Gastroesophageal sphincter (tissue), 3 donors: Measurements from ENCODE around the gene MAN1A1.
"Not testable (repeated sequence)": the region's sequence is repeated elsewhere in the genome, so short reads cannot be mapped to it uniquely, and the experiment has no call there.

Experiments
- EP300 ChIP-seq: sonication (generic); formaldehyde crosslinking; IDR thresholded peaks from one replicate; pipeline ENCODE4 v1.6.1; 2017; ENCODE audit warnings: antibody characterized with exemption, mild to moderate bottlenecking
- POLR2A ChIP-seq, 2 donors: fragments of 450-650 bp; IDR thresholded peaks; one replicate each; pipeline ENCODE4 v1.6.1; 2017; ENCODE audit warnings: antibody characterized with exemption in 2 of 2, mild to moderate bottlenecking in 2 of 2, moderate library complexity in 1 of 2
- POLR2AphosphoS5 ChIP-seq: sonication (generic); formaldehyde crosslinking; IDR thresholded peaks from one replicate; pipeline ENCODE4 v1.6.1; 2017; ENCODE audit warnings: antibody characterized with exemption
- TF ChIP-seq, protein P1 (sequence below), 4 experiments: fragments of 200-600 bp in 2 of 4; fragments of 450-650 bp in 2 of 4; sonication (generic) in 1 of 4; IDR thresholded peaks; one replicate each; pipeline ENCODE4 v1.5.1; 2017 to 2019; ENCODE audit warnings: antibody characterized with exemption in 4 of 4, mild to moderate bottlenecking in 2 of 4, moderate library complexity in 2 of 4

DNA sequence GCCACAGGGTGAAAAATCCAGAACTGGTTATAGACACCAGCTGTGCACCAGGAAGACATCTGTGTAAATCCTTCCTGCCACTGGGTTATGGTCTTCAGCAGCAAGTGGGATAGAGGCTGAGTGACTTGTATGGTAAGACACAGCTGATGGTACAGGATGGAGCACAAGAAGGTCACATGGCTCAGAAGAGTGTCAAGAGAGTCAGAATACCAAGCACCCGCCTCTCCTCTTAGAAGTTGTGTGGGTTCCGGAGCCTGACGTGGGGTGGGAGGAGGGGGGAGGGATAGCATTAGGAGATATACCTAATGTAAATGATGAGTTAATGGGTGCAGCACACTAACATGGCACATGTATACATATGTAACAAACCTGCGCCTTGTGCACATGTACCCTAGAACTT is 193.5 kb downstream of the MAN1A1 start:
- TF ChIP-seq, protein P1, sequence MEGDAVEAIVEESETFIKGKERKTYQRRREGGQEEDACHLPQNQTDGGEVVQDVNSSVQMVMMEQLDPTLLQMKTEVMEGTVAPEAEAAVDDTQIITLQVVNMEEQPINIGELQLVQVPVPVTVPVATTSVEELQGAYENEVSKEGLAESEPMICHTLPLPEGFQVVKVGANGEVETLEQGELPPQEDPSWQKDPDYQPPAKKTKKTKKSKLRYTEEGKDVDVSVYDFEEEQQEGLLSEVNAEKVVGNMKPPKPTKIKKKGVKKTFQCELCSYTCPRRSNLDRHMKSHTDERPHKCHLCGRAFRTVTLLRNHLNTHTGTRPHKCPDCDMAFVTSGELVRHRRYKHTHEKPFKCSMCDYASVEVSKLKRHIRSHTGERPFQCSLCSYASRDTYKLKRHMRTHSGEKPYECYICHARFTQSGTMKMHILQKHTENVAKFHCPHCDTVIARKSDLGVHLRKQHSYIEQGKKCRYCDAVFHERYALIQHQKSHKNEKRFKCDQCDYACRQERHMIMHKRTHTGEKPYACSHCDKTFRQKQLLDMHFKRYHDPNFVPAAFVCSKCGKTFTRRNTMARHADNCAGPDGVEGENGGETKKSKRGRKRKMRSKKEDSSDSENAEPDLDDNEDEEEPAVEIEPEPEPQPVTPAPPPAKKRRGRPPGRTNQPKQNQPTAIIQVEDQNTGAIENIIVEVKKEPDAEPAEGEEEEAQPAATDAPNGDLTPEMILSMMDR (IDR thresholded peaks at IDR 0.05): not testable (repeated sequence)
- not testable (repeated sequence) for TF ChIP-seq POLR2AphosphoS5; EP300; POLR2A (IDR thresholded peaks at IDR 0.05)
